A204.1 (cell line): ENCODE measurements around the gene RPL7A.
"Not testable (repeated sequence)": the region's sequence is repeated elsewhere in the genome, so short reads cannot be mapped to it uniquely, and the experiment has no call there.

Experiments used
- FAIRE-seq: peaks from 2 replicates; lab custom pipeline; 2012; peaks lifted over from hg19 to GRCh38; lab: Jason Lieb, UNC

The RPL7A gene

GRCh38 chr9:133327834-133328484 lies 20.1 kb upstream of the RPL7A start:
- FAIRE-seq = no peak

GRCh38 chr9:133329306-133330156 lies 18.5 kb upstream of the RPL7A start:
- not testable (repeated sequence) for FAIRE-seq

GRCh38 chr9:133331221-133331620 lies 16.8 kb upstream of the RPL7A start:
- FAIRE-seq = no peak

GRCh38 chr9:133331641-133332380 lies 16.2 kb upstream of the RPL7A start:
- no peak for FAIRE-seq

GRCh38 chr9:133332381-133332730 lies 15.7 kb upstream of the RPL7A start:
- FAIRE-seq = no peak

- FAIRE-seq = no peak
These were observed 15.0 kb upstream of the RPL7A start for GRCh38 chr9:133333011-133333410.

GRCh38 chr9:133333566-133333965 lies 14.5 kb upstream of the RPL7A start:
- FAIRE-seq = no peak

GRCh38 chr9:133334161-133334560 lies 13.9 kb upstream of the RPL7A start:
- FAIRE-seq = no peak

GRCh38 chr9:133334888-133335287 lies 13.1 kb upstream of the RPL7A start:
- FAIRE-seq = not testable (repeated sequence)

- FAIRE-seq = no peak
These were observed 11.8 kb upstream of the RPL7A start, which contains the start of gene SURF6 for GRCh38 chr9:133335924-133336811. Gene SURF6 (minus strand): TSS chr9:133336188. CDS start chr9:133336132, 56 bp downstream.

GRCh38 chr9:133339641-133340040 lies 8.4 kb upstream of the RPL7A start:
- no peak for FAIRE-seq

GRCh38 chr9:133340256-133340655 lies 7.8 kb upstream of the RPL7A start:
- no peak for FAIRE-seq

GRCh38 chr9:133340916-133341315 lies 7.1 kb upstream of the RPL7A start:
- no peak for FAIRE-seq

- no peak for FAIRE-seq
These were observed 6.5 kb upstream of the RPL7A start for GRCh38 chr9:133341369-133342068.

- FAIRE-seq = no peak
These were observed 6.0 kb upstream of the RPL7A start for GRCh38 chr9:133342069-133342406.

- FAIRE-seq = no peak
These were observed 5.4 kb upstream of the RPL7A start for GRCh38 chr9:133342570-133342969.

- no peak for FAIRE-seq
These were observed 3.9 kb upstream of the RPL7A start for GRCh38 chr9:133344071-133344470.

GRCh38 chr9:133344979-133345378 lies 3.0 kb upstream of the RPL7A start:
- no peak for FAIRE-seq

- no peak for FAIRE-seq
These were observed 2.4 kb upstream of the RPL7A start for GRCh38 chr9:133345596-133345995.

- FAIRE-seq = no peak
These were observed 1.8 kb upstream of the RPL7A start for GRCh38 chr9:133346021-133346785.

- FAIRE-seq = no peak
These were observed 468 bp upstream of the RPL7A start for GRCh38 chr9:133347515-133347984.
